Natural killer cell (primary cell): ENCODE data around the gene EHF. TPM values are rescaled to one million over a fixed set of nuclear protein-coding genes. Genes with fewer than 3 reads are reported as not detected.

Source experiments
- ATAC-seq, 3 donors: fragments of 150-1000 bp in 2 of 3; fragments of 200-7000 bp in 1 of 3; cut with Tn5 transposase; 1 replicate in 1 of 3; 2 replicates in 2 of 3; pipeline ENCODE4 v1.10.0; 2021; ENCODE audit warnings: mild to moderate bottlenecking in 2 of 3, moderate library complexity in 2 of 3
- DNase-seq, 2 donors: peaks; one replicate each; pipeline versions ENCODE4 v3.0.0 to v3.0.0-alpha.2; 2013 to 2021; ENCODE audit warnings: mixed read lengths in 1 of 2
- H3K27ac ChIP-seq: one replicate; pipeline ENCODE4 v1.5.1; 2013; ENCODE audit warnings: mild to moderate bottlenecking, low read length
- H3K27me3 ChIP-seq: one replicate; pipeline ENCODE4 v1.6.1; 2013; ENCODE audit warnings: low read length; ENCODE audit not compliant: control insufficient read depth, insufficient read depth
- H3K36me3 ChIP-seq: one replicate; pipeline ENCODE4 v1.6.1; 2013; ENCODE audit warnings: low read length; ENCODE audit not compliant: control insufficient read depth, insufficient read depth
- H3K4me1 ChIP-seq: one replicate; pipeline ENCODE4 v1.6.1; 2013; ENCODE audit warnings: low read length; ENCODE audit not compliant: control insufficient read depth, insufficient read depth
- H3K4me3 ChIP-seq: one replicate; pipeline ENCODE4 v1.5.1; 2013; ENCODE audit warnings: low read length
- H3K9me3 ChIP-seq: one replicate; pipeline ENCODE4 v1.6.1; 2013; ENCODE audit warnings: low read length; ENCODE audit not compliant: control insufficient read depth, insufficient read depth
- H3K27ac Mint-ChIP-seq, 2 donors: one replicate each; pipeline ENCODE4 v1.8.0; 2022; ENCODE audit warnings: mild to moderate bottlenecking in 2 of 2, mixed read lengths in 2 of 2, moderate library complexity in 1 of 2
- H3K27me3 Mint-ChIP-seq, 2 donors: one replicate each; pipeline ENCODE4 v1.8.0; 2022; ENCODE audit warnings: low read depth in 2 of 2, mixed read lengths in 2 of 2
- H3K36me3 Mint-ChIP-seq: one replicate; pipeline ENCODE4 v1.8.0; 2022; ENCODE audit warnings: mixed read lengths
- H3K4me1 Mint-ChIP-seq, 2 donors: one replicate each; pipeline ENCODE4 v1.8.0; 2022; ENCODE audit warnings: mixed read lengths in 2 of 2
- H3K4me3 Mint-ChIP-seq: one replicate; pipeline ENCODE4 v1.8.0; 2022; ENCODE audit warnings: mild to moderate bottlenecking, moderate library complexity, mixed read lengths
- H3K9me3 Mint-ChIP-seq, 2 donors: one replicate each; pipeline ENCODE4 v1.8.0; 2022; ENCODE audit warnings: mixed read lengths in 2 of 2
- WGBS: methylation state at CpG from one replicate; pipeline ENCODE4 v1.1.7; 2013; ENCODE audit warnings: missing lambda C conversion rate; ENCODE audit not compliant: insufficient coverage; 5-methylcytosine and 5-hydroxymethylcytosine counted together
- intact Hi-C: fragments of 100-400 bp; cut with micrococcal nuclease; formaldehyde crosslinking; loops from one replicate; pipeline ENCODE4 v1.14.2; 2022
- total RNA-seq, 4 donors: library from RNA; stranded (reverse); fragments of 120-200 nt in 1 of 4; gene quantifications; one replicate each; pipeline versions ENCODE4 v1.2.3 to v1.2.4, GENCODE V29; 2013 to 2022
- TF ChIP-seq, protein P1 (sequence below): fragments of 200-600 bp; IDR thresholded peaks from one replicate; pipeline ENCODE4 v1.8.0; 2022; ENCODE audit warnings: antibody characterized with exemption

Gene EHF
- total RNA-seq, 3 donors from 2014 or later (not counting 1 experiment from before 2014, with no cell fraction given): not detected

DNA sequence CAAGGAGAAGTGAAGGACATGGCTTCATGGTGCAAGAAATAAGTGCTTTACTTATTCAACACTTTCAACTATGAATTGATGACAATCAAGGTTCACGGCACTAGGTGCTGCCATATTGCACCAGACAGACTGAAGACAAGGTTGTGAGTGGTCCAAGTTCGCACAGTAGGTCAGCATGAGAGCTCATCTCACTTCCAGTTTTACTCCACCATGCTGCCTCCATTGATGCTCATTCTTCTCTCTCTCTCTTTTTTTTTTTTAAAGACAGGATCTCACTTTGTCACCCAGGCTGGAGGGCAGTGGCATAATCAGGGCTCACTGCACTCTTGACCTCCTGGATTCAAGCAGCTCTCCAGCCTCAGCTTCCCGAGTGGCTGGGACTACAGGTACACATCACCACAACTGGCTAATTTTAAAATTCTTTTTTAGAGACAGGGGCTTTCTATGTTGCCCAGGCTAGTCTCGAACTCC, 47.7 kb downstream of the EHF start:
- no peaks in the 10 kb centered on the region for H3K4me1 ChIP-seq
- H3K9me3 ChIP-seq: no peaks in the 10 kb centered on the region
- Mint-ChIP-seq H3K4me3 (no peak overlapping the region), H3K36me3 (no peaks in the 10 kb centered on the region), H3K4me1 (no peaks in the 10 kb centered on the region), H3K27me3 (peaks cover 29 to 69% of the 10 kb centered on the region in 2 donors), H3K9me3 (no peaks in the 10 kb centered on the region), H3K27ac (no peak overlapping the region)
- H3K27me3 ChIP-seq: no peaks in the 10 kb centered on the region
- ATAC-seq (no peak), DNase-seq (no peak)
- no peaks in the 10 kb centered on the region for H3K36me3 ChIP-seq
- no peak overlapping the region for H3K4me3 ChIP-seq
- WGBS: 84% methylated on average over 4 of the region's 4 CpGs
- H3K27ac ChIP-seq: no peak overlapping the region
- TF ChIP-seq, protein P1, sequence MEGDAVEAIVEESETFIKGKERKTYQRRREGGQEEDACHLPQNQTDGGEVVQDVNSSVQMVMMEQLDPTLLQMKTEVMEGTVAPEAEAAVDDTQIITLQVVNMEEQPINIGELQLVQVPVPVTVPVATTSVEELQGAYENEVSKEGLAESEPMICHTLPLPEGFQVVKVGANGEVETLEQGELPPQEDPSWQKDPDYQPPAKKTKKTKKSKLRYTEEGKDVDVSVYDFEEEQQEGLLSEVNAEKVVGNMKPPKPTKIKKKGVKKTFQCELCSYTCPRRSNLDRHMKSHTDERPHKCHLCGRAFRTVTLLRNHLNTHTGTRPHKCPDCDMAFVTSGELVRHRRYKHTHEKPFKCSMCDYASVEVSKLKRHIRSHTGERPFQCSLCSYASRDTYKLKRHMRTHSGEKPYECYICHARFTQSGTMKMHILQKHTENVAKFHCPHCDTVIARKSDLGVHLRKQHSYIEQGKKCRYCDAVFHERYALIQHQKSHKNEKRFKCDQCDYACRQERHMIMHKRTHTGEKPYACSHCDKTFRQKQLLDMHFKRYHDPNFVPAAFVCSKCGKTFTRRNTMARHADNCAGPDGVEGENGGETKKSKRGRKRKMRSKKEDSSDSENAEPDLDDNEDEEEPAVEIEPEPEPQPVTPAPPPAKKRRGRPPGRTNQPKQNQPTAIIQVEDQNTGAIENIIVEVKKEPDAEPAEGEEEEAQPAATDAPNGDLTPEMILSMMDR: no peak
- intact Hi-C loops: no loop called here

DNA sequence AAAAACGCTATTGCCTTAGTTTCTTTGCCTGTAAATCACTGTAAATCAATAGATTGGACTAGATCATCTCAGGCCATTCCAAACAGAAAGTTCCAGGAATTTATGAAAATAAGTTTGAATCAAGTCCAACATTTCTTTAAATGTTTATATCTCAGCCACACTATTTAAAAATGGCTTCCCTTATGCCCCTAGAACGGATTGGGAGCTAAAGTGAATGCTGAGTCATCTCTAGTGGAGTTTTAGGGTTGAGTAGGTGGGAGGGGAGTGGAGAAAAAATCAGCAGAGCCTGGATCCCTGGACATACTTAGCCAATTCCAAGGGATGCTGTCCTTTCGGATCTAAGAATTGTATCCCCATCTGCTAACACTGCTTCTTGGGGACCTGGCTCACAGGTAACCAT, 48.6 kb downstream of the EHF start:
- Mint-ChIP-seq H3K9me3 (no peaks in the 10 kb centered on the region), H3K27me3 (peaks cover 25 to 67% of the 10 kb centered on the region in 2 donors), H3K27ac (no peak overlapping the region), H3K36me3 (no peaks in the 10 kb centered on the region), H3K4me3 (no peak overlapping the region), H3K4me1 (no peaks in the 10 kb centered on the region)
- no peak overlapping the region for H3K4me3 ChIP-seq
- H3K27me3 ChIP-seq: no peaks in the 10 kb centered on the region
- no peaks in the 10 kb centered on the region for H3K9me3 ChIP-seq
- no peaks in the 10 kb centered on the region for H3K4me1 ChIP-seq
- no peak for ATAC-seq
- DNase-seq: no peak
- intact Hi-C loops: no loop called here
- no peak overlapping the region for H3K27ac ChIP-seq
- TF ChIP-seq, protein P1: no peak
- 74% methylated on average over 3 of the region's 3 CpGs for WGBS
- H3K36me3 ChIP-seq: no peaks in the 10 kb centered on the region

DNA sequence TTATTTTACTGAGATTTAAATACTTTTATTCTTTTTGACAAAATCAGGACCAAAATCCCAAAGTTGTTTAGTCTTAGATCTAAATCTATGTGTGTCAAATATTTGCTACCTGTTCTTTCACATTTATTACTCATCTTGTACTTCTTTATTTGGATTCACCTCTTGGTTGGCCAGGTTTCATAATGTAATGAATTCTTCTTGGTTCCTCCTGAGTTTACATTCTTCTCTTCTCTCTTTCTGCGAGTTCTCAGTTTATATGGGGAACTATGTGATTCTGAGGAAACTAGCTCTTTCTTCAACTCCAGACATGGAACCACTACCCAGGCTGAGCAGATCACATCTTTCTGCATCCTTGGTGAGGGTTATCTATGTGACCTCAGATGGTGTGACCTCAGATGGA, 50.2 kb downstream of the EHF start:
- Mint-ChIP-seq H3K36me3 (no peaks in the 10 kb centered on the region), H3K4me3 (no peak overlapping the region), H3K27ac (no peak overlapping the region), H3K9me3 (no peaks in the 10 kb centered on the region), H3K4me1 (no peaks in the 10 kb centered on the region), H3K27me3 (peaks cover 27 to 71% of the 10 kb centered on the region in 2 donors)
- Histone ChIP-seq H3K9me3 (no peaks in the 10 kb centered on the region), H3K4me1 (no peaks in the 10 kb centered on the region), H3K27ac (no peak overlapping the region), H3K36me3 (no peaks in the 10 kb centered on the region), H3K27me3 (no peaks in the 10 kb centered on the region), H3K4me3 (no peak overlapping the region)
- ATAC-seq (no peak), DNase-seq (no peak)
- intact Hi-C loops: no loop called here
- TF ChIP-seq, protein P1: no peak
- WGBS: no CpG with 5 or more reads among the region's 1 CpG

DNA sequence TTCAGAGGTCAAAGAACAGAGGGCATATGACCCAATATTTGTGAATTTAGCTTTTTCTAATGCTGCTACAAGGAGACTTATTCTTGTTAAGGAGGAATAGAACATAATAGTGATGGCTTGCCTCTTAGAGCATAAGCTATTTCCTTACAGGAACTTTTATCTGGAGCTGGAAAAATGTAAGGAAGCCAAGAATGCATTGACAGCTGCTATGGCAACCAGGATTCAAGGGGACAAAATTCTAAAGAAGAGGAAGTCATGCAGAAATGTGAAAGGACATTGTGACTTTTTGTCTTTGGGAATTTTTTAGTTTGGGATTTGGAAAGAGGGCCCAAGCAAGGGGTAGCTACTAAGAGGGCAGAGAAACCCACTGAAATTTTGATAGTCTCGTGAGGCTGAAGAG, 51.1 kb downstream of the EHF start:
- Mint-ChIP-seq H3K9me3 (no peaks in the 10 kb centered on the region), H3K4me3 (no peak overlapping the region), H3K4me1 (no peaks in the 10 kb centered on the region), H3K27ac (no peak overlapping the region), H3K36me3 (no peaks in the 10 kb centered on the region), H3K27me3 (peaks cover 26 to 68% of the 10 kb centered on the region in 2 donors)
- 86% methylated on average over 1 of the region's 1 CpG for WGBS
- TF ChIP-seq, protein P1: no peak
- ATAC-seq (no peak), DNase-seq (no peak)
- no peak overlapping the region for H3K27ac ChIP-seq
- H3K36me3 ChIP-seq: no peaks in the 10 kb centered on the region
- intact Hi-C loops: no loop called here
- no peaks in the 10 kb centered on the region for H3K27me3 ChIP-seq
- H3K4me1 ChIP-seq: no peaks in the 10 kb centered on the region
- H3K9me3 ChIP-seq: no peaks in the 10 kb centered on the region
- no peak overlapping the region for H3K4me3 ChIP-seq
